ENCODE measurements around the gene EYS. TPM values are rescaled to one million over a fixed set of nuclear protein-coding genes. Genes with fewer than 3 reads are reported as not detected.

EYS gene
- total and polyA plus RNA-seq, 8 donors = 0.03 to 0.25 (median 0.13) TPM

DNA sequence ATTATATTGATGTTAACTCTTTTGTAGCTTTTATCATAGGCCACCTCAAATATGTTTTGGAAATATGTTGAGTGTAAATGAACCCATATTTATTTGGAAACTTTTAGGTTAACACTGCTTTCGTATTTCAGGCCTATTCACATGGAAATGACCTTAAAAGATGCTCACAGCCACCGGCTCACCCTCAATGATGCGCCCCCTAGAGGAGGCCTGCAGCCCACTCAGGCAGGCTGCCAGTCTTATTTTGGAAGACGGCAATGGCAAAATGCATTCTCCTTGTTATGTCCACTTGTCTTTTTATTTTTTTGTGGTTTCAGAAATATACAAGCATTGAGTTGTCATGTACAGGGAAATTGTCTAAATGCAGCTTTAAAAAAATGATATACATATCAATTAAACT is 1201.7 kb downstream of the EYS start:
- WGBS, 2 donors = 47 to 51% methylated on average over 4 of the region's 4 CpGs
- ATAC-seq (no peak), FAIRE-seq (no peak), DNase-seq (peak in 3 of 6 donors; percentile 9 to 48 (median 20))
- TF ChIP-seq, protein P1, sequence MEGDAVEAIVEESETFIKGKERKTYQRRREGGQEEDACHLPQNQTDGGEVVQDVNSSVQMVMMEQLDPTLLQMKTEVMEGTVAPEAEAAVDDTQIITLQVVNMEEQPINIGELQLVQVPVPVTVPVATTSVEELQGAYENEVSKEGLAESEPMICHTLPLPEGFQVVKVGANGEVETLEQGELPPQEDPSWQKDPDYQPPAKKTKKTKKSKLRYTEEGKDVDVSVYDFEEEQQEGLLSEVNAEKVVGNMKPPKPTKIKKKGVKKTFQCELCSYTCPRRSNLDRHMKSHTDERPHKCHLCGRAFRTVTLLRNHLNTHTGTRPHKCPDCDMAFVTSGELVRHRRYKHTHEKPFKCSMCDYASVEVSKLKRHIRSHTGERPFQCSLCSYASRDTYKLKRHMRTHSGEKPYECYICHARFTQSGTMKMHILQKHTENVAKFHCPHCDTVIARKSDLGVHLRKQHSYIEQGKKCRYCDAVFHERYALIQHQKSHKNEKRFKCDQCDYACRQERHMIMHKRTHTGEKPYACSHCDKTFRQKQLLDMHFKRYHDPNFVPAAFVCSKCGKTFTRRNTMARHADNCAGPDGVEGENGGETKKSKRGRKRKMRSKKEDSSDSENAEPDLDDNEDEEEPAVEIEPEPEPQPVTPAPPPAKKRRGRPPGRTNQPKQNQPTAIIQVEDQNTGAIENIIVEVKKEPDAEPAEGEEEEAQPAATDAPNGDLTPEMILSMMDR (IDR thresholded peaks at IDR 0.05) = peak in 1 of 4 donors; percentile 15
- intact Hi-C loops (cut with DNase I) = no loop called here
- no peak overlapping the region for H3K4me3 ChIP-seq
- no peaks in the 10 kb centered on the region for H3K9me3 ChIP-seq
- H3K27ac ChIP-seq = no peak overlapping the region
- H3K27me3 ChIP-seq = no peaks in the 10 kb centered on the region
- H3K36me3 ChIP-seq = no peaks in the 10 kb centered on the region
- H3K4me1 ChIP-seq = peaks cover 0 to 10% (median 0%) of the 10 kb centered on the region in 3 donors

DNA sequence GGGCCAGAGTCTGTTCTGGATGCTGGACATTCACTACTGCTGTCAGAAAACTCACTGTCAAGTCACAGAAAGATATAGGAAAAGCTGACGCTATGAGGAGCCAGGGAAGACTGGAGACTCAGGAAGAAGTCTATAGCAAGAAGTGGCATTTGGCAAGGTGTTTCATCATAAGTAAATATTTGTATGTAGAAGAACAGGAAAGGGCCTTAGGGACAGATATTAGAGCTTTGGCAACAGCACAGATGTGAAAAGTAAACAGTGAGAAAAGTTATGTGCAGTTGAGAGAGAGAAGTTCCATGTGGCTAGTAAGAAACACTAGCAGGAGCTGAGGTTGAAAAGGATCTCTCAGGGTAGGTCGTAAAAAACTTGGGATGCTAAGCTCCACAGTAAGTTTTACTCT is 1202.5 kb downstream of the EYS start:
- Histone ChIP-seq H3K27ac (no peak overlapping the region), H3K9me3 (no peaks in the 10 kb centered on the region), H3K4me1 (peaks cover 0 to 10% (median 0%) of the 10 kb centered on the region in 3 donors), H3K27me3 (no peaks in the 10 kb centered on the region), H3K4me3 (no peak overlapping the region), H3K36me3 (no peaks in the 10 kb centered on the region)
- WGBS, 2 donors = 28 to 41% methylated on average over 2 of the region's 2 CpGs
- DNase-seq (no peak), FAIRE-seq (no peak), ATAC-seq (peak; percentile 73 to 89 (median 82))
- TF ChIP-seq, protein P1 (IDR thresholded peaks at IDR 0.05) = no peak
- intact Hi-C loops (cut with DNase I) = no loop called here

DNA sequence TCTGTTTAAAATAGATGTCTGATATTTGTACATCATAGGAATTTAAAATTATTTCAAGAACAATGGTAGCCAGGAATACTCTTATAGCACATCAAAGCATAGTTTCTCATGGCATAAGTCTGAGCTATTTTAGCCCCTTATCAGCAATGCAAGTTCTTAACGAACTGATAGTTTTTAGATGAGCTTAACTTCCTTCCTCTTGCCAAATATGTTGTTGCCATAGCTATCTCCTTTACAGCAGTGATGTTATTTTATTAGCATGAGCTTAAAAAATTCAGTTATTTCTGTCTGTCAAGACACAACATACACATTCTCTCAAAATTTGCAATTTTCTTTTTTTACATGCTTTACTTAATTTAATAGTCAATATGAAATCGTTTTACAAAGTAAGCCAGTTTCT is 1204.2 kb downstream of the EYS start:
- Histone ChIP-seq H3K9me3 (no peaks in the 10 kb centered on the region), H3K4me1 (peaks cover 0 to 10% (median 0%) of the 10 kb centered on the region in 3 donors), H3K27me3 (no peaks in the 10 kb centered on the region), H3K27ac (no peak overlapping the region), H3K4me3 (no peak overlapping the region), H3K36me3 (no peaks in the 10 kb centered on the region)
- intact Hi-C loops (cut with DNase I) = no loop called here
- ATAC-seq (no peak), DNase-seq (no peak), FAIRE-seq (no peak)
- TF ChIP-seq, protein P1 (IDR thresholded peaks at IDR 0.05) = no peak
- 16 to 20% methylated on average over 2 of the region's 2 CpGs for WGBS, 2 donors

DNA sequence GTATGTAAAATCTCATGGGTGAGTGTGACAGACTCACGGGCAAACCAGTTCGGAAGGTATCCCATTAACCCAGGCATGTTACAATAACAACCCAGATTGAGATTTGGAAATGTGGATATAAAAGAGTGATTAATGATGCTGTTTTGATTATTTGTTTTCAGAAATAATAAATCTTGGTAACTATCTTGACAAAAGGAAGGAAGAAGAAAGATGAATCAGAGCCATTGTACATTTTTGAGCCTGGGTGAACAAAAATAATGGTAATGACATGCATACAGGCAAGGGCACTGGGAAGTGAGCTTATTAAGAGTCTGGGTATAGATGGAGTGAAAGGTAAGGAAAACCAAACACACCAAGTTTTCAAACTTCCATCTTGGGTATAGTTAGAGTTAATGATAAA is 1209.4 kb downstream of the EYS start:
- TF ChIP-seq, protein P1 (IDR thresholded peaks at IDR 0.05) = no peak
- 82 to 91% methylated on average over 2 of the region's 2 CpGs for WGBS, 2 donors
- H3K27ac ChIP-seq = no peak overlapping the region
- FAIRE-seq (no peak), ATAC-seq (no peak), DNase-seq (no peak)
- H3K9me3 ChIP-seq = no peaks in the 10 kb centered on the region
- intact Hi-C loops (cut with DNase I) = no loop called here
- H3K36me3 ChIP-seq = no peaks in the 10 kb centered on the region
- no peaks in the 10 kb centered on the region for H3K27me3 ChIP-seq
- no peaks in the 10 kb centered on the region for H3K4me1 ChIP-seq
- no peak overlapping the region for H3K4me3 ChIP-seq

DNA sequence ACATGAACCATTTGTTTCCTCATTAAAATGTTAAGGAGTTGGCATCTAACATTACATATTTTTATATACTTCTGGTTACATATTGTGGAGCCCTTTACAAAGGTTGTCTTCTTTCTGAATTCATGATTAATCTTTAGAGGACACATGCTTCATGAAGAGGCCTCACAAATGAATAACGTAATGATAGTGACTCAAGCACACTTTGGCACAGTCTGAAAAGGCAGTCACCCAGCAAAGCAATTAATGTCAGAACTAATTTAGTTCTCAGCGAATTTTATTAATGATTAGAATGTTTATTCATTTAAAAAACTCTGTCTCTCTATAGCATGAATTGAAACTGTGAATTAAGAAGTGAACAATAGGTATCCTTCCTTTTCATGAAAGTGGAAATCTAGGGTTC is 1217.3 kb downstream of the EYS start:
- ATAC-seq (no peak), DNase-seq (no peak), FAIRE-seq (no peak)
- no peaks in the 10 kb centered on the region for H3K4me1 ChIP-seq
- H3K4me3 ChIP-seq = no peak overlapping the region
- no peak overlapping the region for H3K27ac ChIP-seq
- H3K36me3 ChIP-seq = no peaks in the 10 kb centered on the region
- TF ChIP-seq, protein P1 (IDR thresholded peaks at IDR 0.05) = no peak
- H3K9me3 ChIP-seq = peaks cover 0 to 4% (median 0%) of the 10 kb centered on the region in 4 donors
- intact Hi-C loops (cut with DNase I) = no loop called here
- 32 to 43% methylated on average over 2 of the region's 2 CpGs for WGBS, 2 donors
- H3K27me3 ChIP-seq = no peaks in the 10 kb centered on the region
